ENCODE results near the gene FRS2. TPM values are rescaled to one million over a fixed set of nuclear protein-coding genes. Genes with fewer than 3 reads are reported as not detected.

The FRS2 gene
- total RNA-seq, 1 donor from 2014 or later = 31.0 TPM

GRCh38 chr12:69474456-69474855, 4.3 kb downstream of the FRS2 start:
- Histone ChIP-seq H3K36me3 (no peaks in the 10 kb centered on the region), H3K27ac (no peak overlapping the region), H3K4me3 (no peak overlapping the region), H3K4me1 (peaks cover 58% of the 10 kb centered on the region), H3K27me3 (no peaks in the 10 kb centered on the region), H3K9me3 (no peaks in the 10 kb centered on the region)
- ATAC-seq (no peak), DNase-seq (no peak)
- intact Hi-C loops (cut with DNase I) = no loop called here
- no peak for TF ChIP-seq CTCF (IDR thresholded peaks at IDR 0.05)

GRCh38 chr12:69475237-69475975, 5.2 kb downstream of the FRS2 start:
- Histone ChIP-seq H3K27me3 (no peaks in the 10 kb centered on the region), H3K4me1 (peaks cover 58% of the 10 kb centered on the region), H3K27ac (peak overlapping the region; percentile 63), H3K4me3 (peak overlapping the region; percentile 6), H3K36me3 (no peaks in the 10 kb centered on the region), H3K9me3 (no peaks in the 10 kb centered on the region)
- TF ChIP-seq CTCF (IDR thresholded peaks at IDR 0.05) = no peak
- no peak for DNase-seq
- no peak for ATAC-seq
- intact Hi-C loops (cut with DNase I) = no loop called here

GRCh38 chr12:69476276-69477017, 6.3 kb downstream of the FRS2 start:
- intact Hi-C loops (cut with DNase I) = no loop called here
- no peaks in the 10 kb centered on the region for H3K36me3 ChIP-seq
- H3K4me1 ChIP-seq = peaks cover 53% of the 10 kb centered on the region
- no peaks in the 10 kb centered on the region for H3K27me3 ChIP-seq
- H3K27ac ChIP-seq = peak overlapping the region; percentile 63
- ATAC-seq = peak; percentile 66
- no peak for DNase-seq
- no peak for TF ChIP-seq CTCF (IDR thresholded peaks at IDR 0.05)
- peak overlapping the region; percentile 6 for H3K4me3 ChIP-seq
- no peaks in the 10 kb centered on the region for H3K9me3 ChIP-seq

- TF ChIP-seq CTCF (IDR thresholded peaks at IDR 0.05) = no peak
- intact Hi-C loops (cut with DNase I) = no loop called here
- DNase-seq = no peak
Observed at GRCh38 chr12:69479675-69480074, 9.5 kb downstream of the FRS2 start.

GRCh38 chr12:69480698-69481097, 10.5 kb downstream of the FRS2 start:
- peaks cover 35% of the 10 kb centered on the region for H3K4me1 ChIP-seq
- H3K36me3 ChIP-seq = no peaks in the 10 kb centered on the region
- H3K27me3 ChIP-seq = no peaks in the 10 kb centered on the region
- no peak for TF ChIP-seq CTCF (IDR thresholded peaks at IDR 0.05)
- no peak for ATAC-seq
- H3K4me3 ChIP-seq = no peak overlapping the region
- no peak overlapping the region for H3K27ac ChIP-seq
- no peaks in the 10 kb centered on the region for H3K9me3 ChIP-seq
- DNase-seq = no peak
- intact Hi-C loops (cut with DNase I) = no loop called here

More at GRCh38 chr12:69479675-69480074, 9.5 kb downstream of the FRS2 start:
- Histone ChIP-seq H3K4me3 (no peak overlapping the region), H3K36me3 (no peaks in the 10 kb centered on the region), H3K27ac (no peak overlapping the region), H3K4me1 (peaks cover 44% of the 10 kb centered on the region), H3K27me3 (no peaks in the 10 kb centered on the region), H3K9me3 (no peaks in the 10 kb centered on the region)
- no peak for ATAC-seq
